ENCODE results near the gene ARRB2.

ARRB2 gene

DNA sequence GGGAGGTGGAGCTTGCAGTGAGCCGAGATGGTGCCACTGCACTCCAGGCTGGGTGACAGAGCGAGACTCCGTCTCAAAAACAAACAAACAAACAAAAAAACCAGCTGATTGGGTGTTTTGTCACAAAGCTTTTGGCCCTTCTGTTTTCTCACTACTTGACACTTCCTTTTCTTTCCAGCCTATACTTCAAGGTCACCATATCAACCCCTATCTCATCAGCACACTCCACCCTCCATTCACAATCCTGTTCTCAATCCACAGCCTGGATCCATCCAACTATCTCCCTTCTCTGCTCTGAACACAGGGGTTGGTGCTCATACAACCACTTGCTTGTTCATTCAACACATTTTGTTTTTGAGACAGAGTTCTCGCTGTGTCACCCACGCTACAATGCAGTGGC is 14.2 kb downstream of the ARRB2 start:
- H3K9me3 ChIP-seq (ENCODE audit: insufficient read depth, low read length) = no peaks in the 10 kb centered on the region
- no peaks in the 10 kb centered on the region for H3K36me3 ChIP-seq (ENCODE audit: low read length)
- H3K4me3 ChIP-seq (ENCODE audit: insufficient read depth, low read length, poor library complexity, severe bottlenecking) = no peak overlapping the region
- H3K9ac ChIP-seq (ENCODE audit: low read length) = no peak overlapping the region
- TF ChIP-seq, protein P1, sequence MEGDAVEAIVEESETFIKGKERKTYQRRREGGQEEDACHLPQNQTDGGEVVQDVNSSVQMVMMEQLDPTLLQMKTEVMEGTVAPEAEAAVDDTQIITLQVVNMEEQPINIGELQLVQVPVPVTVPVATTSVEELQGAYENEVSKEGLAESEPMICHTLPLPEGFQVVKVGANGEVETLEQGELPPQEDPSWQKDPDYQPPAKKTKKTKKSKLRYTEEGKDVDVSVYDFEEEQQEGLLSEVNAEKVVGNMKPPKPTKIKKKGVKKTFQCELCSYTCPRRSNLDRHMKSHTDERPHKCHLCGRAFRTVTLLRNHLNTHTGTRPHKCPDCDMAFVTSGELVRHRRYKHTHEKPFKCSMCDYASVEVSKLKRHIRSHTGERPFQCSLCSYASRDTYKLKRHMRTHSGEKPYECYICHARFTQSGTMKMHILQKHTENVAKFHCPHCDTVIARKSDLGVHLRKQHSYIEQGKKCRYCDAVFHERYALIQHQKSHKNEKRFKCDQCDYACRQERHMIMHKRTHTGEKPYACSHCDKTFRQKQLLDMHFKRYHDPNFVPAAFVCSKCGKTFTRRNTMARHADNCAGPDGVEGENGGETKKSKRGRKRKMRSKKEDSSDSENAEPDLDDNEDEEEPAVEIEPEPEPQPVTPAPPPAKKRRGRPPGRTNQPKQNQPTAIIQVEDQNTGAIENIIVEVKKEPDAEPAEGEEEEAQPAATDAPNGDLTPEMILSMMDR (IDR thresholded peaks at IDR 0.05; ENCODE audit: insufficient read depth, low read length, poor library complexity, severe bottlenecking) = no peak
- no peak for TF ChIP-seq EZH2phosphoT487 (conservative IDR thresholded peaks at IDR 0.05; ENCODE audit: low read length)
- H3K9me2 ChIP-seq (replicated peaks; ENCODE audit: insufficient read depth, low read length) = no peaks in the 10 kb centered on the region
- H3F3A ChIP-seq (ENCODE audit: insufficient read depth) = no peaks in the 10 kb centered on the region
- no peaks in the 10 kb centered on the region for H3K27me3 ChIP-seq (ENCODE audit: low read length)
- H3K4me2 ChIP-seq (ENCODE audit: low read depth, low read length, poor library complexity, severe bottlenecking) = no peak overlapping the region
- H3K79me2 ChIP-seq (ENCODE audit: insufficient read depth, low read length) = no peaks in the 10 kb centered on the region
- H4K20me1 ChIP-seq (ENCODE audit: low read depth, low read length) = no peaks in the 10 kb centered on the region
- no peak overlapping the region for H2AFZ ChIP-seq (ENCODE audit: low read depth, low read length, severe bottlenecking)
- H3K27ac ChIP-seq (ENCODE audit: low read depth, low read length) = no peak overlapping the region

DNA sequence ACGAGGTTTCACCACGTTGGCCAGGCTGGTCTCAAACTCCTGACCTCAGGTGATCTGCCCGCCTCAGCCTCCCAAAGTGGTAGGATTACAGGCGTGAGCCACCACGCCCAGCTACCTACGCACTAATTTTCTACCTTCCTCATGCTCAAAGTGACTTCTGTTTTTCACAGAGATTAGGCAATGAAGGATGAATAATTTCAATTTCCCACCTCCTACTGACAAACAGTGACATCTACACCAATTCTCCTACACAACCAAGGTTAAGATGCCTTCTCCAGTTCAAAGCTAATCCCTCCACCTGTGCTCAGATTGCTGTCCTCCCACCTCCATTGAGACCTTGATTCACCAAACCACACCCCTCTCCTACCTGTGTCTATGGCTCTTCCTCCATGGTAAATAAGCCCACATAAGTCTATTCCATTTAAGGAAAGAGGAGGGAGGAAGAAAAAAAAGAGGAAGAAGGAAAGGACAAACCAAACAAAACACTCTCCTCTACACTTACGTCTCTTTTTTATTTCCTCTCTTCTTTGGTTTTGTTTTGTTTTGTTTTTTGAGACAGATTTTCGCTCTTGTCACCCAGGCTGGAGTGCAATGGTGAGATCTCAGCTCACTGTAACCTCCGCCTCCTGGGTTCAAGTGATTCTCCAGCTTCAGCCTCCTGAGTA is 15.3 kb downstream of the ARRB2 start:
- H3K27me3 ChIP-seq (ENCODE audit: low read length) = no peaks in the 10 kb centered on the region
- no peak overlapping the region for H3K4me3 ChIP-seq (ENCODE audit: insufficient read depth, low read length, poor library complexity, severe bottlenecking)
- no peaks in the 10 kb centered on the region for H3F3A ChIP-seq (ENCODE audit: insufficient read depth)
- no peaks in the 10 kb centered on the region for H3K36me3 ChIP-seq (ENCODE audit: low read length)
- H2AFZ ChIP-seq (ENCODE audit: low read depth, low read length, severe bottlenecking) = no peak overlapping the region
- no peaks in the 10 kb centered on the region for H3K9me2 ChIP-seq (replicated peaks; ENCODE audit: insufficient read depth, low read length)
- H4K20me1 ChIP-seq (ENCODE audit: low read depth, low read length) = no peaks in the 10 kb centered on the region
- H3K27ac ChIP-seq (ENCODE audit: low read depth, low read length) = no peak overlapping the region
- no peak overlapping the region for H3K9ac ChIP-seq (ENCODE audit: low read length)
- TF ChIP-seq EZH2phosphoT487 (conservative IDR thresholded peaks at IDR 0.05; ENCODE audit: low read length) = no peak
- TF ChIP-seq, protein P1 (IDR thresholded peaks at IDR 0.05; ENCODE audit: insufficient read depth, low read length, poor library complexity, severe bottlenecking) = no peak
- no peaks in the 10 kb centered on the region for H3K9me3 ChIP-seq (ENCODE audit: insufficient read depth, low read length)
- H3K4me2 ChIP-seq (ENCODE audit: low read depth, low read length, poor library complexity, severe bottlenecking) = no peak overlapping the region
- H3K79me2 ChIP-seq (ENCODE audit: insufficient read depth, low read length) = no peaks in the 10 kb centered on the region

DNA sequence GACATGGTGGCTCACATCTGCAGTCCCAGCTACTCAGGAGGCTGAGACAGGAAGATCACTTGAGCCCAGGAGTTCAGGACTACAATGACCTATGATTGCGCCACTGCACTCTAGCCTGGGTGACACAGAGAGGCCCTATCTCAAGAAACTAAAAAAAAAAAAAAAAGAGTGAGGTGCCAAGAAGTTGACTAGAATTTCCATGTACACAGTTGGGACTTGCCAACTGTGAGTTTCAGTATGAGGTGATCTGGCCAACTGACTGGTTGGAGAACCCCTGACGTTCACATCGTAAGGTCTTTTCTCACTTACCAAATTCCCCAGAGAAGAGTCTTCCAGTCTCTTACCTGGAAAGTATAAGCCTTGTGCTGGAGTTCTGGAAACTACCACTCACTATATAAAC is 17.7 kb downstream of the ARRB2 start:
- Histone ChIP-seq H2AFZ (ENCODE audit: low read depth, low read length, severe bottlenecking) (no peak overlapping the region), H3K27ac (ENCODE audit: low read depth, low read length) (no peak overlapping the region), H3K79me2 (ENCODE audit: insufficient read depth, low read length) (no peaks in the 10 kb centered on the region), H4K20me1 (ENCODE audit: low read depth, low read length) (no peaks in the 10 kb centered on the region), H3K36me3 (ENCODE audit: low read length) (no peaks in the 10 kb centered on the region), H3K27me3 (ENCODE audit: low read length) (no peaks in the 10 kb centered on the region), H3K9ac (ENCODE audit: low read length) (no peak overlapping the region), H3K4me3 (ENCODE audit: insufficient read depth, low read length, poor library complexity, severe bottlenecking) (no peak overlapping the region), H3K9me2 (replicated peaks; ENCODE audit: insufficient read depth, low read length) (no peaks in the 10 kb centered on the region), H3K4me2 (ENCODE audit: low read depth, low read length, poor library complexity, severe bottlenecking) (no peak overlapping the region), H3F3A (ENCODE audit: insufficient read depth) (no peaks in the 10 kb centered on the region), H3K9me3 (ENCODE audit: insufficient read depth, low read length) (no peaks in the 10 kb centered on the region)
- TF ChIP-seq EZH2phosphoT487 (conservative IDR thresholded peaks at IDR 0.05; ENCODE audit: low read length) = no peak
- TF ChIP-seq, protein P1 (IDR thresholded peaks at IDR 0.05; ENCODE audit: insufficient read depth, low read length, poor library complexity, severe bottlenecking) = no peak
